Measurements from ENCODE around the gene ZBTB20. TPM values are rescaled to one million over a fixed set of nuclear protein-coding genes. Genes with fewer than 3 reads are reported as not detected.

ZBTB20 gene
- total RNA-seq, 1 experiment from 2014 or later: 12.8 TPM

GRCh38 chr3:114873591-114873990 lies 273.5 kb downstream of the ZBTB20 start:
- peaks cover 14% of the 10 kb centered on the region for H3K27me3 Mint-ChIP-seq (ENCODE audit: insufficient read depth, unreplicated experiment)
- POLR2A ChIA-PET: no interaction called here
- TF ChIP-seq CTCF (IDR thresholded peaks at IDR 0.05; ENCODE audit: insufficient read depth in 1 of 2, low read depth in 1 of 2, low read length in 1 of 2, severe bottlenecking in 1 of 2, unreplicated experiment in 1 of 2): no peak
- no peaks in the 10 kb centered on the region for H3K4me1 Mint-ChIP-seq (ENCODE audit: low read depth, unreplicated experiment)
- intact Hi-C loops (cut with micrococcal nuclease; ENCODE audit: unreplicated experiment): no loop called here
- no peaks in the 10 kb centered on the region for H3K36me3 ChIP-seq (ENCODE audit: control insufficient read depth, insufficient read depth, low read length)
- CTCF ChIA-PET: no interaction called here
- no TSS peak for BruUV-seq (replicated peaks)
- no peak overlapping the region for H3K4me3 ChIP-seq (ENCODE audit: low read depth, low read length)
- no peaks in the 10 kb centered on the region for H3K36me3 Mint-ChIP-seq (ENCODE audit: insufficient read depth, unreplicated experiment)
- no peaks in the 10 kb centered on the region for H3K4me1 ChIP-seq
- H3K27me3 ChIP-seq (replicated peaks; ENCODE audit: control insufficient read depth, insufficient read depth, low read length): no peaks in the 10 kb centered on the region
- H3K9me3 ChIP-seq: no peaks in the 10 kb centered on the region
- DNase-seq: no peak
- no peak overlapping the region for H3K27ac Mint-ChIP-seq (ENCODE audit: unreplicated experiment)
- H3K9me3 Mint-ChIP-seq (ENCODE audit: unreplicated experiment): no peaks in the 10 kb centered on the region
- H3K4me3 Mint-ChIP-seq (ENCODE audit: unreplicated experiment): no peak overlapping the region

- Histone ChIP-seq H3K4me3 (ENCODE audit: low read depth, low read length) (no peak overlapping the region), H3K9me3 (no peaks in the 10 kb centered on the region), H3K36me3 (ENCODE audit: control insufficient read depth, insufficient read depth, low read length) (no peaks in the 10 kb centered on the region), H3K4me1 (no peaks in the 10 kb centered on the region), H3K27me3 (replicated peaks; ENCODE audit: control insufficient read depth, insufficient read depth, low read length) (no peaks in the 10 kb centered on the region)
- H3K4me1 Mint-ChIP-seq (ENCODE audit: low read depth, unreplicated experiment): no peaks in the 10 kb centered on the region
- no peaks in the 10 kb centered on the region for H3K36me3 Mint-ChIP-seq (ENCODE audit: insufficient read depth, unreplicated experiment)
- ChIA-PET POLR2A (no interaction called here), CTCF (no interaction called here)
- no peak for TF ChIP-seq CTCF (IDR thresholded peaks at IDR 0.05; ENCODE audit: insufficient read depth in 1 of 2, low read depth in 1 of 2, low read length in 1 of 2, severe bottlenecking in 1 of 2, unreplicated experiment in 1 of 2)
- no peak overlapping the region for H3K4me3 Mint-ChIP-seq (ENCODE audit: unreplicated experiment)
- intact Hi-C loops (cut with micrococcal nuclease; ENCODE audit: unreplicated experiment): no loop called here
- peaks cover 14% of the 10 kb centered on the region for H3K27me3 Mint-ChIP-seq (ENCODE audit: insufficient read depth, unreplicated experiment)
- no TSS peak for BruUV-seq (replicated peaks)
- H3K27ac Mint-ChIP-seq (ENCODE audit: unreplicated experiment): no peak overlapping the region
- no peak for DNase-seq
- no peaks in the 10 kb centered on the region for H3K9me3 Mint-ChIP-seq (ENCODE audit: unreplicated experiment)
Measured at GRCh38 chr3:114872588-114872987, 274.5 kb downstream of the ZBTB20 start.

- no peak overlapping the region for H3K4me3 Mint-ChIP-seq (ENCODE audit: unreplicated experiment)
- H3K9me3 ChIP-seq: no peaks in the 10 kb centered on the region
- no TSS peak for BruUV-seq (replicated peaks)
- no peaks in the 10 kb centered on the region for H3K9me3 Mint-ChIP-seq (ENCODE audit: unreplicated experiment)
- no peaks in the 10 kb centered on the region for H3K4me1 ChIP-seq
- H3K36me3 Mint-ChIP-seq (ENCODE audit: insufficient read depth, unreplicated experiment): no peaks in the 10 kb centered on the region
- no peak overlapping the region for H3K27ac Mint-ChIP-seq (ENCODE audit: unreplicated experiment)
- TF ChIP-seq CTCF (IDR thresholded peaks at IDR 0.05; ENCODE audit: insufficient read depth in 1 of 2, low read depth in 1 of 2, low read length in 1 of 2, severe bottlenecking in 1 of 2, unreplicated experiment in 1 of 2): no peak
- H3K36me3 ChIP-seq (ENCODE audit: control insufficient read depth, insufficient read depth, low read length): no peaks in the 10 kb centered on the region
- no peak overlapping the region for H3K4me3 ChIP-seq (ENCODE audit: low read depth, low read length)
- intact Hi-C loops (cut with micrococcal nuclease; ENCODE audit: unreplicated experiment): no loop called here
- H3K27me3 Mint-ChIP-seq (ENCODE audit: insufficient read depth, unreplicated experiment): peaks cover 14% of the 10 kb centered on the region
- ChIA-PET POLR2A (no interaction called here), CTCF (no interaction called here)
- no peak for DNase-seq
- no peaks in the 10 kb centered on the region for H3K4me1 Mint-ChIP-seq (ENCODE audit: low read depth, unreplicated experiment)
- H3K27me3 ChIP-seq (replicated peaks; ENCODE audit: control insufficient read depth, insufficient read depth, low read length): no peaks in the 10 kb centered on the region
Measured at GRCh38 chr3:114872050-114872449, 275.0 kb downstream of the ZBTB20 start.

All from Caco-2 (cell line).